Activated naive CD8-positive, alpha-beta T cell (primary cell): ENCODE results near the gene FAM241A.
"Not testable (repeated sequence)": the region's sequence is repeated elsewhere in the genome, so short reads cannot be mapped to it uniquely, and the experiment has no call there.

Experiments used
- H3K27ac Mint-ChIP-seq: one replicate; pipeline ENCODE4 v1.8.0; 2021; ENCODE audit warnings: mixed read lengths
- H3K27me3 Mint-ChIP-seq: one replicate; pipeline ENCODE4 v1.8.0; 2021; ENCODE audit warnings: mixed read lengths
- H3K36me3 Mint-ChIP-seq: one replicate; pipeline ENCODE4 v1.8.0; 2021; ENCODE audit warnings: mixed read lengths
- H3K4me1 Mint-ChIP-seq: one replicate; pipeline ENCODE4 v1.8.0; 2021; ENCODE audit warnings: low read depth, mixed read lengths
- H3K4me3 Mint-ChIP-seq: one replicate; pipeline ENCODE4 v1.8.0; 2021; ENCODE audit warnings: mild to moderate bottlenecking, mixed read lengths
- H3K9me3 Mint-ChIP-seq: one replicate; pipeline ENCODE4 v1.8.0; 2021; ENCODE audit warnings: low read depth, mixed read lengths

FAM241A gene

DNA sequence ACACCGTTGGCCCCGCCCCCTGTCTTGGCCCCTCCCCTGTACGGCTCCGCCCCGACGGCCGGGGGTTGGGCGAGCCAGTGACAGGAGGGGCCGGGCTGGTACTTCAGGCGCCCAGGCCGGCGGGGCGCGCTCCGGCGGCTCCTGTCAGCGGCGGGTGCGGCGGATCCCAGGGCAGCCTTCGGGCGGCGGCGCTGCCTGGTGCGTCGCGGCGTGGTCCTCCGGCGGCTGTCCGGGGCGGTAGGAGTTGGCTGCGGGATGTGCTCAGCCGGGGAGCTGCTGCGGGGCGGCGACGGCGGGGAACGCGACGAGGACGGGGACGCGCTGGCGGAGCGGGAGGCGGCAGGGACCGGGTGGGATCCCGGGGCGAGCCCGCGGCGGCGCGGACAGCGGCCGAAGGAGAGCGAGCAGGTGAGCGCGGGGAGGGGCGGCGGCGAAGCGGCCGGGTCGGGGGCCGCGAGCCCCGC lies at the start of gene FAM241A:
Gene FAM241A (plus strand): TSS at position 129 of the 464 bp plus-strand sequence. CDS start 127 bp downstream, at position 256.
- Mint-ChIP-seq H3K36me3 (peaks cover 15% of the 10 kb centered on the region), H3K4me1 (peaks cover 36% of the 10 kb centered on the region)

DNA sequence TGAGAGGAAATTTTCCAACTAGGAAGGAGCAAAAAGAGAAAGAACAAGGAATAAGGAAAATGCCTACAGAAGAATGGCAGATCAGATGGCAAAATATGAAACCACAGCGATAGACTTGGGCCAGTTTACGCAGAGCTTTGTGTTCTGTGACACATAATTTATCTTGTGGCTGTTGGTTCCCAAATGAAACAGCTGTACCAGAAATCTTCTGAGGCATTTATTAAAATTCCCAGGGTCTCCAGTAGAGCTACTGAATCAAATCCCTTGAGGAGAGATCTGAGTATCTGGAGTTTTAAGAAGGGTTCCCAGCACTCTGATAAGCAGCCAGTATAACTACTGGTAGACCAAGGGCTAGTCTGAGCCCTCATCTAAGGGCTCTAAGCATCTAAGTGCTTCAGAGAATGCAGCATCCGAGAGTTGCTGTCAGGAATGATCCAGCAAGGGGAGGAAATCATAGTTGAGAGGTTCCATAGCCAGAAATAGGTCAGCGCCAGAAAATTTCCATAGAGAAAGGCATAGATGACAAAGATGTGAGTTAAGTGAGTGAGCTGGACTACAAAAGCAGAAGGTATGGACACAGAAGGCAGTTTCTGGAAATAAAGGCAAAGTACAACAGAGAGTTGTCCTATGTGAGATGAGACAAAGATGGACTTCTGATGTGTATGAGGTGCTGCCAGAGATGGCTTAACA lies 46.3 kb upstream of the FAM241A start:
- no peak overlapping the region for H3K27ac Mint-ChIP-seq
- H3K27me3 Mint-ChIP-seq: peaks cover 6% of the 10 kb centered on the region
- H3K36me3 Mint-ChIP-seq: no peaks in the 10 kb centered on the region
- peaks cover 2% of the 10 kb centered on the region for H3K4me1 Mint-ChIP-seq
- H3K9me3 Mint-ChIP-seq: no peaks in the 10 kb centered on the region
- no peak overlapping the region for H3K4me3 Mint-ChIP-seq

More for the DNA sequence above, at the start of gene FAM241A:
- H3K27ac Mint-ChIP-seq: peak within 1 kb of the TSS; percentile 99
- H3K9me3 Mint-ChIP-seq: no peaks in the 10 kb centered on the region
- H3K4me3 Mint-ChIP-seq: peak within 1 kb of the TSS; percentile 99
- H3K27me3 Mint-ChIP-seq: no peaks in the 10 kb centered on the region

DNA sequence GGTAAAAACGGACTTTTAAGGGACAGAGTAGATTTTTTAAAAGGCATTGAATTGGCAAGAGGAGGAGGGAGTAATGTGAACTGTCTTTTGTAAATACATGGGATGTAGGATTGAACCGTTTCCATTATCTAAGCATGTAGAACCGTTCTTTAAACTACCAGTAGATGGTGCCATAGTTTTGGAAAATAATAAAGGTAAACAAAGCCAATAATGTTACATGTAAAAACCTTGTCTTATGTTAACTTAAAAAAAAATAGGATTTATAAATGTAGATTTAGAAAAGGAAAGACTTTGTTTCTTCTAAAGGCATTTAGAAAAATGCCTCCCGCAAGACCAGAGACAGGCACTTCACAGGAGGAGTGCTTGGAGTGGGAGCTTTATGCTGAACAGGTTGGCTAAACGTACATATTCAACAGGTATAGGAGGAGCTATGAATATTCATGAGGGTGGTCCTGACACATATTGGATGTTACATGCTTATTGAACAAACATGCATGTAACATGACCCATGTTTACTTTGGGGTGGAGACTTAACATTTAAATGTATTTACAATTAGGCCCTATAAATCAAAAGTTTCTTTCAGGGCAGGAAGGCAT lies 45.5 kb upstream of the FAM241A start:
- H3K9me3 Mint-ChIP-seq: no peaks in the 10 kb centered on the region
- H3K27ac Mint-ChIP-seq: no peak overlapping the region
- peaks cover 2% of the 10 kb centered on the region for H3K4me1 Mint-ChIP-seq
- H3K27me3 Mint-ChIP-seq: peaks cover 5% of the 10 kb centered on the region
- no peak overlapping the region for H3K4me3 Mint-ChIP-seq
- no peaks in the 10 kb centered on the region for H3K36me3 Mint-ChIP-seq

DNA sequence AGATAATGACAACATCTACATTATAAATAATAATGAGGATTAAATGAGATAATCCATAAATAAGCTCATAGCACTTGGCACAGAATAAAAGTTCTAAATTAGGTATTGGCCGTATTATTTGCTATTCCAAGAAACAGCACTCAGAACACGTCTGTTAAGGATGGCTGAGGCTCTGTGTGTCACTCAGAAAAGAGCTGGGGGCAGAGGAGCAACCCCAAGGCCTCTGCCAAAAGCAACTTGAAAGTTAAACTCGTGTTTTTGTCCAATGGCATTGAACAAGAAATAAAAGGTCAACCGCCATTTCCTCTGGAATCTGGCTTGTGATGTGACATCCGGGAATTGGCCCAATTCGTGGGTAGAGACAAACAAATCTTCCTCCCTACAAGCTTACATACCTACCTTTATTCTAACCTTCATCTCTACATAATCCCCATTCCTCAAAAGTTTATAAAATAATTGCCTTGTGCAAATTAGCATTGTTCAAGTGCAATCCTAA lies 42.3 kb upstream of the FAM241A start:
- no peak overlapping the region for H3K27ac Mint-ChIP-seq
- H3K4me1 Mint-ChIP-seq: peaks cover 2% of the 10 kb centered on the region
- peaks cover 5% of the 10 kb centered on the region for H3K27me3 Mint-ChIP-seq
- no peaks in the 10 kb centered on the region for H3K36me3 Mint-ChIP-seq
- no peaks in the 10 kb centered on the region for H3K9me3 Mint-ChIP-seq
- H3K4me3 Mint-ChIP-seq: no peak overlapping the region

DNA sequence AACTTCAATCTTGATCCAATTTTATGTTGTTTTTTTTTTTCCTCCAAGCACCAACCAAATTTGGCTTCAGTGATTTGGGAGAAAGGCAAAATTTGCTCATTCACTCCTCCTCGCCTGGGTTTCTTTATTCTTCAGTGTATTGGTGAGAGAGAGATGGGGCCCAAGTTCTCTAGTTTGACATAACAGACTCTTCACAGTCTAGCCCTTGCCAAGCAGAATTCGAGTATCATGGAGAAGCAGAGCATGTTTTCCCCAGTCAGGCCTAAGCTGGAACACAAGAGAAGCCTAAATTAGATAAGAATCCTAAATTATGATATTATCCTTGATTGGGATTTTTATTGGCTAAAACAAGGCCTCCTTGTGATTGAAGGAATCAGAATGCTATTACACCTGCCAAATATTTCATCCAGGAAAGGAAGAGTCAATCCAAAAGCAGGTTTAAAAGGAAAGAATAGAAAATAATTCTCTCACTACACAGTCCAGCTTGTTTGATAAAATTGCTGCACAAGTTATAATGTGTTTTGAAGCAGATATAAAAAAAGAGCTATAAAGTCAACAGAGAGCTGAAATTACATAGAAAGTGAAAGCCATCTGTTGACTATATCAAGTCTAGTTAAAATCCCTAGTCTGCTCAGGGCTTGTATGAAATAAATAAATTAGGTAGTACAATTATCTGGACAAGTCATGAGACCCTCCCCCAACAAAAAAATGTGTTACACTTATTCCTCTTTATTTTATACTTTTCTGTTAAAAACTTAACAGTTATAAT lies 39.9 kb upstream of the FAM241A start:
- Mint-ChIP-seq H3K9me3 (no peaks in the 10 kb centered on the region), H3K27ac (no peak overlapping the region), H3K27me3 (no peaks in the 10 kb centered on the region), H3K36me3 (no peaks in the 10 kb centered on the region), H3K4me3 (no peak overlapping the region), H3K4me1 (no peaks in the 10 kb centered on the region)

DNA sequence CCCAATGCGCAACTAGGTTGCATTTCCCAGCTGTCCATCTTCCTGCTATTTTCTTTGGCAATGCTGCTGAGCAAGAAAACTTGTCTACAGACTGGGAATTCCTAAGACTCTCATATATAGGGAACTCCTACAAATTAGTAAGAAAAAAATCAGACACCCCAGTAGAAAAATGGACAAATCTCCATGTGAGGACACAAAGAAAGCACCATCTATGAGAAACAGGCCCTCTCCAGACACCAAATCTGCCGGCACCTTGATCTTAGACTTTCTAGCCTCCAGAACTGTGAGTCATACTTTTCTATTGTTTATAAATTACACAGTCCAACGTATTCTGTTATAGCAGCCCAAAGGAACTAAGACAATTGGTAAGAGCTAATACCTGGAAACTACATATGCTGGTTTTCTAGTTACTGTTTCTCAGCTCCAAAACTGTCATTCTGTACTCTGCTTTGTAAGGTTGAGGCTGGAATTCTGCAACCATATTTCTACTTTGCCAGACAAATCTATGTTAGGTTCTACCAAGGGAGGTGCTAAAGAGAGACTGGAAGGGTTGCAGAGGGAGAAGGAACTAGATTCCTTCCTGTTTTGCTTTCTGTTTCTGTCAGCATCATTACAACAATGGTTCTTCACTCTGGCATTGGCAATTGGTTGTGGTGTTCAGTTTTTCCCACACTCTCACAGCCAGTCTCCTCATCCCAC lies 35.7 kb upstream of the FAM241A start:
- no peak overlapping the region for H3K4me3 Mint-ChIP-seq
- no peaks in the 10 kb centered on the region for H3K27me3 Mint-ChIP-seq
- H3K4me1 Mint-ChIP-seq: no peaks in the 10 kb centered on the region
- H3K9me3 Mint-ChIP-seq: no peaks in the 10 kb centered on the region
- no peak overlapping the region for H3K27ac Mint-ChIP-seq
- no peaks in the 10 kb centered on the region for H3K36me3 Mint-ChIP-seq

DNA sequence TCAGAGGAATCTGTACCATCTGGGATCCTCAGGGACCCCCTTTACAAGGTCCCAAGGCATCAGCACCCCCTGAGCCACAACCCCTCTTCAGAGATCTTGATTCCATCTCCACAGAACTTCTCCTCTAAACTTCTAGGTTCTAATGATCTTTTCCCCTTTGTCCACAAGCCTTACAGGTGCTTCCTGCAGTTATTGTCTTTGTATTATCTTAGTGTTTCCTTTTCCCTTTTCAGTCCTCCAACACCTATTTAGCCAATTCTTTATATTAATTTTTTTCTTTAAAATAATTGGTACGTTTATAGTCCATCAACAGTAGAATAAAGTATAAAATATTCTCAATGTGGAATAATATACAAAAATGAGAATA lies 35.2 kb upstream of the FAM241A start:
- H3K27ac Mint-ChIP-seq: no peak overlapping the region
- H3K27me3 Mint-ChIP-seq: no peaks in the 10 kb centered on the region
- H3K9me3 Mint-ChIP-seq: no peaks in the 10 kb centered on the region
- no peaks in the 10 kb centered on the region for H3K4me1 Mint-ChIP-seq
- no peaks in the 10 kb centered on the region for H3K36me3 Mint-ChIP-seq
- no peak overlapping the region for H3K4me3 Mint-ChIP-seq

DNA sequence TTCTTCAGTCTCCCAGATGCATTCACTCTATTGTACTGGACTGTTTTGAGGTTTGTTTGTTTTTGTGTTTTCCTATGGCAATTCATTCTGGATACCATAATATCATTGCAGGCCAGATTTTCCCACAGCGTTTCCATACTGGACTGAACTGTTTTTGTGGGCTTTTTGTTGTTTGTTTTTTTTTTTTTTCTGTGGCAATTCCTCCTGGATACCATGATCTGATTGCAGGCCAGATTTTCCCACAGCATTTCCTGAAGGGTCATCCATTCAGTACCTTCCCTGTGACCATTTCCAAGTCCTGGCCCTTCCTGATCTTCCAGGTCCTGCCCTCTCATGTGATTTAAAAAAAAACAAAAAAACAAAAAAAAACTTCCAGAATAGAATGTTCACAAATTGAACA lies 33.9 kb upstream of the FAM241A start:
- no peak overlapping the region for H3K4me3 Mint-ChIP-seq
- no peaks in the 10 kb centered on the region for H3K36me3 Mint-ChIP-seq
- H3K27ac Mint-ChIP-seq: no peak overlapping the region
- no peaks in the 10 kb centered on the region for H3K4me1 Mint-ChIP-seq
- H3K27me3 Mint-ChIP-seq: no peaks in the 10 kb centered on the region
- no peaks in the 10 kb centered on the region for H3K9me3 Mint-ChIP-seq

DNA sequence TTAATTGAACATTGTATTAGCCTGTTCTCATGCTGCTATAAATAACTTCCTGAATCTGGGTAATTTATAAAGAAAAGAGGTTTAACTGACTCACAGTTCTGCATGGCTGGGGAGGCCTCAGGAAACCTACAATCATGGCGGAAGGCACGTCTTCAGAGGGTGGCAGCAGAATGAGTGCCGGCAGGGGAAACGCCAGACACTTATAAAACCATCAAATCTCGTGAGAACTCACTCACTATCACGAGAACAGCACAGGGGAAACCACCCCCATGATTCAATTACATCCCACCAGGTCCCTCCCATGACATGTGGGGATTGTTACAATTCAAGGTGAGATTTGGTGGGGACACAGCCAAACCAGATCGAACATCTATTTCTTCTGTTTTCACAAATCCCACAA lies 33.2 kb upstream of the FAM241A start:
- H3K36me3 Mint-ChIP-seq, H3K27me3 Mint-ChIP-seq, H3K27ac Mint-ChIP-seq, H3K4me3 Mint-ChIP-seq, H3K4me1 Mint-ChIP-seq, H3K9me3 Mint-ChIP-seq: not testable (repeated sequence)

DNA sequence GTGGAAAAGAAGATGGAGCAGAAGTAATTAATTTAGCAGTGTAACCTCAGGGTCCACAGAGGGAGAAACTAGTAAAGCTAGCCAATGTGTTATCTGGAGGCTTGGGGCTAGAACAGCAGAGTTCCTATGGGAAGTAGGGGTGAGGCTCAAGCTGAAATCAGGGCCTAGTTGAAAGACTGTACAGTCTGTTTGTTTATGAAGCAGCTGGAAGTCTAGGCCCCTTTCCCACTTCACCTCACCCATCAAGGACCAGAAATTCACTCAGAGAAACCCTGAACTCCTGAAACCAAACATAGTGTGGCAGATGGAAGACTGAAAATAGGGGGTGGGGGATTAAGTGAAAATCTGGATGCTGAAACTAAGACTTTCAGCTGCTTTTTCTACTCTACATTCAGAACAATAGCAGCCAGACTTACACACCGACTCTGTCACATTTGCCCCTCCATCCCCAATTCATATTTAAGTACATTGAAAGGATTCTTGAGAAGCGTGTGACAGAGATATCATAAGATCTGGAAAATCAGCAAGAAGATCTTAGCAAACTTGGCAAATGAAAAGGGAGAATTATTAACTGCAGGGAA lies 32.6 kb upstream of the FAM241A start:
- Mint-ChIP-seq H3K9me3 (no peaks in the 10 kb centered on the region), H3K4me3 (no peak overlapping the region), H3K36me3 (no peaks in the 10 kb centered on the region), H3K27ac (no peak overlapping the region), H3K4me1 (no peaks in the 10 kb centered on the region), H3K27me3 (no peaks in the 10 kb centered on the region)

DNA sequence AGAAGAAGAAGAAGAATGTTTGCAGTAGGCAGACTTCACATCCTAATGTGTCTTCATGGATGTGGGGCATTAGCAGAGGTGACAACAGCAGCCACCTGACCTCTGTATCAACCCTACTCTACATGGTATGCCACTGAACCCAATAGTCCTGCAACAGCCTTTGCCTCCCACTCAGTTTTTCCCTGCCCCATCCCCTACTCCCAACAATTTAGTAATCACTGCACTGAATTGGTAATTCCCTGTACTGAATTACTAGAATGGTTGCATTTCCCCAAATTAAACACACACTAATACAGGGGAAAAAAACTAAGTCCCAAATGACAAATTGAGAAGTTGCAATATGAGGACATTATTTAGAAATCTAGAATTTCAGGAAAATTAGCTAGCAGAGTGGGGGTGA lies 31.4 kb upstream of the FAM241A start:
- Mint-ChIP-seq H3K27ac (no peak overlapping the region), H3K36me3 (no peaks in the 10 kb centered on the region), H3K4me1 (peaks cover 2% of the 10 kb centered on the region), H3K9me3 (no peaks in the 10 kb centered on the region), H3K4me3 (no peak overlapping the region), H3K27me3 (no peaks in the 10 kb centered on the region)

DNA sequence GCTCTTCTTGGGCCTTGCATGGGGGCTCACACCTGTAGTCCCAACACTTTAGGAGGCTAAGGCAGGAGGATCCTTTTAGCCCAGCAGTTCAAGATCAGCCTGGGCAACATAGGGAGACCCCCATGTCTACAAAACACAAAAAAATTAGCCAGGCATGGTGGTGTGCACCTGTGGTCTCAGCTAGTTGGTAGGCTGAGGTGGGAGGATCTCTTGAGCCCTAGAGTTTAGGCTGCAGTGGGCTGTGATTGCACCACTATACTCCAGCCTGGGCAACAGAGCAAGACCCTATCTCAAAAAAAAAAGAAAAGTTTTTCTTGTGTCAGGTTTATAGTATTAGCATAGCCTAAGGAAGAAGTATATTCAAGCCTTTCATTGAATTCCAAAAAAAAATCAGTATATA lies 30.8 kb upstream of the FAM241A start:
- Mint-ChIP-seq H3K36me3 (no peaks in the 10 kb centered on the region), H3K27ac (no peak overlapping the region), H3K27me3 (no peaks in the 10 kb centered on the region), H3K4me1 (peaks cover 7% of the 10 kb centered on the region), H3K4me3 (no peak overlapping the region), H3K9me3 (peaks cover under 1% of the 10 kb centered on the region)

DNA sequence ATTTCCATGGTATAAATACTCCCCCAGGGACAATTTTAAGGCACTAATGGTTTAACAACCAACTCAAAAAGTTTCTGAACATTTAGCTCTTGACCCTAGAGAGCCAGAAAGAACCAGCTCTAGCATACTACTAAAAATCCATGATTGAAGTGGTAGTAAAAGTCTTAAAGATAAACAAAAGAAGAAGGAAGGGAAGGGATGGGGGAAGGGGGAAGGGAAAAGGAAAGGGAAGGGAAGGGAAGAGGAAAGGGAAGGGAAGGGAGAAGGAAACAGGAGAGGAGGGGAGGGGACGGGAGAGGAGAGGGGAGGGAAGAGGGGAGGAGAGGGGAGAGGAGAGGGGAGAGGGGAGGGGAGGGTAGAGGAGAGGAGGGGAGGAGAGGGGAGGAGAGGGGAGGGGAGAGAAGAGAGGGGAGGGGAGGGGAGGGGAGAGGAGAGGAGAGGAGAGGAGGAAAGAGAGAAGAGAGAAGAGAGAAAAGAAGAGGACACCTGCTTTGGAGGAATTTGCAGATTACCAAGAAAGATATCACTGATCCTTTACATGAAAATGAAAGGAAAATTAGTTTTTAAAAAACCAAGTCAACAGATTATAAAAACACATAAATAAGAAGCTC lies 26.4 kb upstream of the FAM241A start:
- Mint-ChIP-seq H3K36me3 (peaks cover 2% of the 10 kb centered on the region), H3K4me1 (peaks cover 18% of the 10 kb centered on the region), H3K9me3 (peaks cover 3% of the 10 kb centered on the region), H3K27me3 (no peaks in the 10 kb centered on the region), H3K27ac (peak overlapping the region; percentile 94), H3K4me3 (no peak overlapping the region)

DNA sequence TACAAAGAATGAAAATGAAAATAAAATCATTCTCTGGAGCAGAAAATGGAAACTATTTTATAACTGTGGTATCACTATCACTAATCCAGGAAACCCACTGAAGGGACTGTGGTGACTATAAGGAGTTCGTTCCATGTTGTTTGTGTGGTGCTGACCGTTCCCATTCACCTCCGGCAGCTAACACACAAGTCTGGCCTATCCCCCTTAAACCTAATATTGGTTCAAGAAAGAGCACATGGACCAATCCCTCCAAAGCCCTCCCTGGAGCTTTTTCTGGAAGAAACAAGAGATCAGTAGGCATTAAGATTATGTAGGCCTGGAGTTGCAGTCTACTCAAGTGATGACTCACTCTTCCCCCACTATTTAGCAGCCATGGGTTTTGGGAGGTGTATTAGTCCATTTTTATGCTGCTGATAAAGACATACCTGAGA lies 25.9 kb upstream of the FAM241A start:
- Mint-ChIP-seq H3K27ac (peak overlapping the region; percentile 94), H3K4me1 (peaks cover 18% of the 10 kb centered on the region), H3K36me3 (peaks cover 2% of the 10 kb centered on the region), H3K9me3 (peaks cover 3% of the 10 kb centered on the region), H3K4me3 (peak overlapping the region; percentile 49), H3K27me3 (no peaks in the 10 kb centered on the region)
